ENCODE results near the gene TMEM218.
"Not testable (repeated sequence)": the region's sequence is repeated elsewhere in the genome, so short reads cannot be mapped to it uniquely, and the experiment has no call there.

Gene TMEM218

GRCh38 chr11:125073616-125074483 is 37.6 kb downstream of the TMEM218 start:
- no peak for DNase-seq

GRCh38 chr11:125072961-125073590 is 38.4 kb downstream of the TMEM218 start:
- no peak for DNase-seq

- no peak for DNase-seq
Measured at GRCh38 chr11:125072218-125072960, 39.0 kb downstream of the TMEM218 start.

GRCh38 chr11:125071846-125072217 is 39.6 kb downstream of the TMEM218 start:
- DNase-seq, result no peak

- no peak for DNase-seq
Measured at GRCh38 chr11:125071435-125071834, 40.0 kb downstream of the TMEM218 start.

- DNase-seq, result no peak
Measured at GRCh38 chr11:125070699-125071254, 40.6 kb downstream of the TMEM218 start.

GRCh38 chr11:125069796-125070195 is 41.6 kb downstream of the TMEM218 start:
- no peak for DNase-seq

- no peak for DNase-seq
Measured at GRCh38 chr11:125069008-125069407, 42.4 kb downstream of the TMEM218 start.

GRCh38 chr11:125068368-125068767 is 43.1 kb downstream of the TMEM218 start:
- DNase-seq, result no peak

GRCh38 chr11:125064070-125064469 is 47.4 kb downstream of the TMEM218 start:
- DNase-seq, result no peak

GRCh38 chr11:125063429-125064043 is 47.9 kb downstream of the TMEM218 start:
- no peak for DNase-seq

GRCh38 chr11:125062931-125063428 is 48.4 kb downstream of the TMEM218 start, which contains the start of gene SLC37A2:
Gene SLC37A2 (plus strand): TSS chr11:125063305. CDS start chr11:125063368, 63 bp downstream.
- DNase-seq, result peak in 1 of 4 experiments; percentile 19

GRCh38 chr11:125062218-125062930 is 49.1 kb downstream of the TMEM218 start:
- DNase-seq, result no peak

- DNase-seq, result no peak
Measured at GRCh38 chr11:125061281-125061680, 50.1 kb downstream of the TMEM218 start.

- DNase-seq, result no peak
Measured at GRCh38 chr11:125057693-125058016, 53.8 kb downstream of the TMEM218 start.

GRCh38 chr11:125056931-125057692 is 54.3 kb downstream of the TMEM218 start:
- no peak for DNase-seq

- DNase-seq, result not testable (repeated sequence)
Measured at GRCh38 chr11:125056111-125056510, 55.3 kb downstream of the TMEM218 start.

GRCh38 chr11:125055107-125055715 is 56.2 kb downstream of the TMEM218 start:
- no peak for DNase-seq

- no peak for DNase-seq
Measured at GRCh38 chr11:125053167-125053566, 58.3 kb downstream of the TMEM218 start.

GRCh38 chr11:125052047-125052446 is 59.4 kb downstream of the TMEM218 start:
- no peak for DNase-seq

All from activated CD4-positive, CD25-positive, alpha-beta regulatory T cell (primary cell).